CD14-positive monocyte (primary cell): Measurements from ENCODE around the gene PXDN. TPM values are rescaled to one million over a fixed set of nuclear protein-coding genes. Genes with fewer than 3 reads are reported as not detected.

Experiments
- DNase-seq, 3 donors: peaks; one replicate each; pipeline ENCODE4 v3.0.0-alpha.2; 2011 to 2022
- H2AFZ ChIP-seq: 2 replicates; pipeline ENCODE4 v1.6.0; 2012; ENCODE audit warnings: mild to moderate bottlenecking, low read depth, low read length, inconsistent platforms; ENCODE audit not compliant: insufficient read depth, poor library complexity, severe bottlenecking
- H3K27ac ChIP-seq, 2 donors: 1 replicate in 1 of 2; 2 replicates in 1 of 2; pipeline ENCODE4 v1.5.1; 2012 to 2013; ENCODE audit warnings: low read length in 2 of 2, control low read depth in 1 of 2, inconsistent platforms in 1 of 2, low read depth in 1 of 2, mild to moderate bottlenecking in 1 of 2
- H3K27me3 ChIP-seq, 2 donors: one replicate each; pipeline versions ENCODE4 v1.6.0 to v1.6.1; 2011 to 2013; ENCODE audit warnings: low read length in 2 of 2; ENCODE audit not compliant: control insufficient read depth in 2 of 2, insufficient read depth in 2 of 2
- H3K36me3 ChIP-seq, 2 donors: replicated peaks in 1 of 2; 1 replicate in 1 of 2; 2 replicates in 1 of 2; pipeline versions ENCODE4 v1.5.1 to v1.6.1; 2012 to 2013; ENCODE audit warnings: low read length in 2 of 2, control low read depth in 1 of 2, inconsistent platforms in 1 of 2, mild to moderate bottlenecking in 1 of 2; ENCODE audit not compliant: insufficient read depth in 2 of 2, control insufficient read depth in 1 of 2
- H3K4me1 ChIP-seq, 2 donors: 1 replicate in 1 of 2; 2 replicates in 1 of 2; pipeline versions ENCODE4 v1.5.1 to v1.6.1; 2012 to 2013; ENCODE audit warnings: low read length in 2 of 2, control low read depth in 1 of 2, inconsistent platforms in 1 of 2, mild to moderate bottlenecking in 1 of 2, moderate library complexity in 1 of 2; ENCODE audit not compliant: insufficient read depth in 2 of 2, control insufficient read depth in 1 of 2
- H3K4me2 ChIP-seq: replicated peaks from 2 replicates; pipeline ENCODE3; 2012; ENCODE audit warnings: low read length, moderate library complexity, mild to moderate bottlenecking; ENCODE audit not compliant: poor library complexity, severe bottlenecking; ENCODE audit errors: extremely low read depth
- H3K4me3 ChIP-seq, 3 experiments: fragments of 200-600 bp in 1 of 3; sonication (generic) in 1 of 3; replicated peaks in 1 of 3; 1 replicate in 2 of 3; 2 replicates in 1 of 3; pipeline ENCODE4 v1.5.1; 2011 to 2013; ENCODE audit warnings: low read length in 3 of 3, mild to moderate bottlenecking in 3 of 3, control low read depth in 2 of 3, low read depth in 2 of 3, inconsistent platforms in 1 of 3, moderate library complexity in 1 of 3
- H3K79me2 ChIP-seq: 2 replicates; pipeline ENCODE4 v1.6.0; 2012; ENCODE audit warnings: mild to moderate bottlenecking, control low read depth, inconsistent platforms, low read length, moderate library complexity; ENCODE audit not compliant: insufficient read depth
- H3K9ac ChIP-seq: 2 replicates; pipeline ENCODE4 v1.6.0; 2017; ENCODE audit warnings: low read length, mild to moderate bottlenecking; ENCODE audit not compliant: insufficient read depth, poor library complexity, severe bottlenecking
- H3K9me3 ChIP-seq, 2 donors: replicated peaks in 1 of 2; 1 replicate in 1 of 2; 2 replicates in 1 of 2; pipeline versions ENCODE4 v1.5.1 to v1.6.1; 2012 to 2013; ENCODE audit warnings: low read length in 2 of 2, control low read depth in 1 of 2; ENCODE audit not compliant: control insufficient read depth in 1 of 2, insufficient read depth in 1 of 2
- H4K20me1 ChIP-seq: 2 replicates; pipeline ENCODE4 v1.6.0; 2012; ENCODE audit warnings: mild to moderate bottlenecking, low read length, control low read depth, moderate library complexity; ENCODE audit not compliant: insufficient read depth
- H3K27ac Mint-ChIP-seq, 7 donors: one replicate each; pipeline ENCODE4 v1.8.0; 2020; ENCODE audit warnings: mild to moderate bottlenecking in 7 of 7, mixed read lengths in 7 of 7, moderate library complexity in 6 of 7, inconsistent platforms in 2 of 7
- H3K27me3 Mint-ChIP-seq, 3 donors: one replicate each; pipeline ENCODE4 v1.8.0; 2021 to 2022; ENCODE audit warnings: low read depth in 3 of 3, mild to moderate bottlenecking in 3 of 3, mixed read lengths in 3 of 3, moderate library complexity in 3 of 3, inconsistent platforms in 1 of 3
- H3K36me3 Mint-ChIP-seq, 2 donors: one replicate each; pipeline ENCODE4 v1.8.0; 2020; ENCODE audit warnings: mixed read lengths in 2 of 2, inconsistent platforms in 1 of 2, mild to moderate bottlenecking in 1 of 2
- H3K4me1 Mint-ChIP-seq: one replicate; pipeline ENCODE4 v1.8.0; 2020; ENCODE audit warnings: mild to moderate bottlenecking, mixed read lengths
- H3K4me3 Mint-ChIP-seq, 2 donors: one replicate each; pipeline ENCODE4 v1.8.0; 2020; ENCODE audit warnings: mild to moderate bottlenecking in 2 of 2, mixed read lengths in 2 of 2, moderate library complexity in 1 of 2
- H3K9me3 Mint-ChIP-seq, 7 donors: one replicate each; pipeline ENCODE4 v1.8.0; 2020 to 2022; ENCODE audit warnings: mixed read lengths in 7 of 7, mild to moderate bottlenecking in 6 of 7, moderate library complexity in 6 of 7, inconsistent platforms in 2 of 7
- CTCF ChIP-seq: fragments of 200-600 bp; IDR thresholded peaks from one replicate; pipeline ENCODE4 v1.8.0; 2022; ENCODE audit warnings: antibody characterized with exemption, mild to moderate bottlenecking
- WGBS: methylation state at CpG from one replicate; pipeline ENCODE4 v1.1.5; 2013; ENCODE audit warnings: missing lambda C conversion rate; ENCODE audit not compliant: insufficient coverage; 5-methylcytosine and 5-hydroxymethylcytosine counted together
- intact Hi-C, 2 donors: fragments of 100-400 bp; cut with micrococcal nuclease; formaldehyde crosslinking; loops; one replicate each; pipeline versions ENCODE4 v1.15.0 to v1.15.1; 2023
- polyA plus RNA-seq, 3 donors: library from polyadenylated mRNA; depleted of rRNA in 1 of 3; unstranded in 2 of 3; stranded (reverse) in 1 of 3; fragments of 300-500 nt in 2 of 3; fragments of >200 nt in 1 of 3; fragmentation: Illumina TruSeq in 2 of 3; gene quantifications; 1 replicate in 2 of 3; 2 replicates in 1 of 3; pipeline ENCODE4 v1.2.3, GENCODE V29; 2012 to 2021

Gene PXDN
- polyA plus RNA-seq, 3 donors: not detected

DNA sequence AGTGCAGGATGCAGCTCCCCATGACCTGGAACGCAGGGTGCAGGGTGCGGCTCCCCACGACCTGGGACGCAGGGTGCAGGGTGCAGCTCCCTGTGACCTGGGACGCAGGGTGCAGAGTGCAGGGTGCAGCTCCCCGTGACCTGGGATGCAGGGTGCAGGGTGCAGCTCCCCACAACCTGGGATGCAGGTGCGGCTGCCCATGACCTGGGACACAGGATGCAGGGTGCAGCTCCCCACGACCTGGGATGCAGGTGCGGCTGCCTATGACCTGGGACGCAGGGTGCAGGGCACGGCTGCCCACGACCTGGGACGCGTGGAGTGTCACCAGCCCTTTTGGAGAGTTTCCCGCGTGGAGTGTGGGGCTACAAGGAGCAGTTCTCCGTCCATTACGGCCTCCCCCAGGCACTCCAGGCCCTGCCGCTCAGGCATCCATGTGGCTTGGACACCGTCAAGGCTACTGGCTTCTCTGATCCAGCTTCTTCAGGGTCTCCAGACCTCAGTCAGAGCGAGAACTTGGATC, 38.7 kb downstream of the PXDN start:
- Histone ChIP-seq H3K4me2 (no peak overlapping the region), H3K9ac (no peak overlapping the region), H3K9me3 (no peaks in the 10 kb centered on the region), H4K20me1 (no peaks in the 10 kb centered on the region), H3K27ac (no peak overlapping the region), H3K27me3 (no peaks in the 10 kb centered on the region), H2AFZ (no peak overlapping the region), H3K4me3 (no peak overlapping the region), H3K79me2 (no peaks in the 10 kb centered on the region), H3K4me1 (peaks cover 4 to 8% of the 10 kb centered on the region in 2 donors), H3K36me3 (no peaks in the 10 kb centered on the region)
- 97% methylated on average over 21 of the region's 21 CpGs for WGBS
- no peak for DNase-seq
- peaks cover 12% of the 10 kb centered on the region for H3K4me1 Mint-ChIP-seq
- TF ChIP-seq CTCF: no peak
- peaks cover 3 to 10% (median 4%) of the 10 kb centered on the region in 3 donors for H3K27me3 Mint-ChIP-seq
- no peak overlapping the region for H3K4me3 Mint-ChIP-seq
- no peaks in the 10 kb centered on the region for H3K36me3 Mint-ChIP-seq
- H3K9me3 Mint-ChIP-seq: peaks cover 0 to 4% (median 0%) of the 10 kb centered on the region in 7 donors
- H3K27ac Mint-ChIP-seq: no peak overlapping the region
- intact Hi-C loops: no loop called here

DNA sequence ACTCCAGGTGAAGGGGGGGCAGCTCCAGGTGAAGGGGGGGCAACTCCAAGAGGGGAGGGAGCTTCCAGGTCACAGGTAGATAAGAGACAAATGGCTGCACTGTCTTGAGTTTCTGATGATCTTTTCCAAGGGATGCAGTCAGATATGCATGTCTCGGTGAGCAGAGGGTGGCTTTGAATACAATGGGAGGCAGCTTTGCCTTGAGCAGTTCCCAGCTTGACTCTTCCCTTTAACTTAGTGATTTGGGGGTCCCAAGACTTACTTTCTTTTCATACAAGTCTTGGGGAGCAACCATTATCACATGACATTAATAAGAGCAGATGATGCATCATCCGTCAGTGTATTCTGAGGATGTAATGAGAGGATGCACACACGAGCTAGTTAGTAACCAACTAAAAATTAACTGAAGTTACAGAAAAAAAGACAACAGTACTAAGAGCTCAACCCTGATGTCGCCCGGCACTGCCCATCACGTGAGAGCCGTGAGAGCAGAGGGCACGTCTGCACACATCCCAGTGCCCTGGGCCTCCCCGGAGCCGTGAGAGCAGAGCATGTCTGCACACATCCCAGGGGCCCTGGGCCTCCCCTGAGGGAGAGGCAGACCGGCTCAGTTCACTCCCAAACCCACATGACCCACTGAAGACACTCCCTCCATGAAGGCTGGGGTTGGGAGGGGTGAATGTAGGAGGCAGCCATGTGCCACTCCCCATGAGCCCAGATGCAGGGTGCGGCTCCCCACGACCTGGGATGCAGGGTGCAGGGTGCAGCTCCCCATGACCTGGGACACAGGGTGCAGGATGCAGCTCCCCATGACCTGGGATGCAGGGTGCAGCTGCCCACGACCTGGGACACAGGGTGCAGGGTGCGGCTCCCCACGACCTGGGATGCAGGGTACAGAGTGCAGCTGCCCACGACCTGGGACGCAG, 39.4 kb downstream of the PXDN start:
- Histone ChIP-seq H3K4me1 (peaks cover 4 to 8% of the 10 kb centered on the region in 2 donors), H3K9me3 (no peaks in the 10 kb centered on the region), H2AFZ (no peak overlapping the region), H3K27me3 (no peaks in the 10 kb centered on the region), H3K27ac (no peak overlapping the region), H3K4me3 (no peak overlapping the region), H3K9ac (no peak overlapping the region), H3K4me2 (no peak overlapping the region), H4K20me1 (no peaks in the 10 kb centered on the region), H3K36me3 (no peaks in the 10 kb centered on the region), H3K79me2 (no peaks in the 10 kb centered on the region)
- H3K36me3 Mint-ChIP-seq: no peaks in the 10 kb centered on the region
- H3K4me1 Mint-ChIP-seq: peaks cover 12% of the 10 kb centered on the region
- H3K27me3 Mint-ChIP-seq: peaks cover 0 to 8% (median 4%) of the 10 kb centered on the region in 3 donors
- TF ChIP-seq CTCF: no peak
- H3K9me3 Mint-ChIP-seq: peaks cover 0 to 4% (median 0%) of the 10 kb centered on the region in 7 donors
- H3K4me3 Mint-ChIP-seq: no peak overlapping the region
- 94% methylated on average over 12 of the region's 18 CpGs for WGBS
- intact Hi-C loops: no loop called here
- no peak overlapping the region for H3K27ac Mint-ChIP-seq
- DNase-seq: no peak
